MM.1S (cell line): ENCODE results near the gene LIPA.

Source experiments
- DNase-seq: peaks from one replicate; pipeline ENCODE4 v3.0.0-alpha.2; 2015
- H2AFZ ChIP-seq: fragments of 300-600 bp; sonication (generic); 2 replicates; pipeline ENCODE4 v1.6.0; 2016; ENCODE audit warnings: antibody characterized with exemption, low read length
- H3F3A ChIP-seq: fragments of 300-600 bp; sonication (generic); 2 replicates; pipeline ENCODE4 v1.6.1; 2016; ENCODE audit warnings: mild to moderate bottlenecking, antibody characterized with exemption, low read length, moderate library complexity, mixed read lengths; ENCODE audit not compliant: insufficient read depth
- H3K27ac ChIP-seq: fragments of 300-600 bp; sonication (generic); 2 replicates; pipeline ENCODE4 v1.5.1; 2016; ENCODE audit warnings: mild to moderate bottlenecking, low read length
- H3K27me3 ChIP-seq: fragments of 300-600 bp; sonication (generic); replicated peaks from 2 replicates; pipeline ENCODE4 v1.6.0; 2016; ENCODE audit warnings: low read length; ENCODE audit not compliant: insufficient read depth
- H3K36me3 ChIP-seq: fragments of 300-600 bp; sonication (generic); replicated peaks from 2 replicates; pipeline ENCODE4 v1.6.1; 2016; ENCODE audit warnings: mild to moderate bottlenecking, low read length, mixed read lengths; ENCODE audit not compliant: insufficient read depth
- H3K4me1 ChIP-seq: fragments of 300-600 bp; sonication (generic); 2 replicates; pipeline ENCODE4 v1.6.1; 2016; ENCODE audit warnings: low read length, mixed read lengths
- H3K4me2 ChIP-seq: fragments of 300-600 bp; sonication (generic); 2 replicates; pipeline ENCODE4 v1.6.0; 2016; ENCODE audit warnings: low read depth, low read length
- H3K4me3 ChIP-seq: fragments of 300-600 bp; sonication (generic); 2 replicates; pipeline ENCODE4 v1.5.1; 2016; ENCODE audit warnings: low read length, mixed read lengths
- H3K79me2 ChIP-seq: fragments of 300-600 bp; sonication (generic); 2 replicates; pipeline ENCODE4 v1.6.1; 2016; ENCODE audit warnings: mixed run types, low read length, mixed read lengths
- H3K9ac ChIP-seq: fragments of 300-600 bp; sonication (generic); 2 replicates; pipeline ENCODE4 v1.6.1; 2016; ENCODE audit warnings: low read length, mixed read lengths
- H3K9me2 ChIP-seq: fragments of 300-600 bp; sonication (generic); replicated peaks from 2 replicates; pipeline ENCODE4 v1.6.1; 2016; ENCODE audit warnings: mild to moderate bottlenecking, low read length, mixed read lengths; ENCODE audit not compliant: insufficient read depth
- H3K9me3 ChIP-seq: fragments of 300-600 bp; sonication (generic); replicated peaks from 2 replicates; pipeline ENCODE4 v1.6.1; 2016; ENCODE audit warnings: mild to moderate bottlenecking, low read length, mixed read lengths; ENCODE audit not compliant: insufficient read depth
- H4K20me1 ChIP-seq: fragments of 300-600 bp; sonication (generic); 2 replicates; pipeline ENCODE4 v1.6.1; 2016; ENCODE audit warnings: mild to moderate bottlenecking, low read length, moderate library complexity, mixed read lengths; ENCODE audit not compliant: insufficient read depth
- EZH2 ChIP-seq: fragments of 300-600 bp; sonication (generic); optimal IDR thresholded peaks from 2 replicates; pipeline ENCODE3; 2017; ENCODE audit warnings: low read depth, mild to moderate bottlenecking, antibody characterized with exemption, low read length, mixed read lengths
- EZH2phosphoT487 ChIP-seq: fragments of 300-600 bp; sonication (generic); IDR thresholded peaks from 2 replicates; pipeline ENCODE4 v1.6.1; 2018; ENCODE audit warnings: antibody characterized with exemption, low read length
- TF ChIP-seq, protein P1 (sequence below): fragments of 300-600 bp; sonication (generic); IDR thresholded peaks from 2 replicates; pipeline ENCODE4 v1.5.1; 2016; ENCODE audit warnings: antibody characterized with exemption, low read length, mixed read lengths

The LIPA gene

DNA sequence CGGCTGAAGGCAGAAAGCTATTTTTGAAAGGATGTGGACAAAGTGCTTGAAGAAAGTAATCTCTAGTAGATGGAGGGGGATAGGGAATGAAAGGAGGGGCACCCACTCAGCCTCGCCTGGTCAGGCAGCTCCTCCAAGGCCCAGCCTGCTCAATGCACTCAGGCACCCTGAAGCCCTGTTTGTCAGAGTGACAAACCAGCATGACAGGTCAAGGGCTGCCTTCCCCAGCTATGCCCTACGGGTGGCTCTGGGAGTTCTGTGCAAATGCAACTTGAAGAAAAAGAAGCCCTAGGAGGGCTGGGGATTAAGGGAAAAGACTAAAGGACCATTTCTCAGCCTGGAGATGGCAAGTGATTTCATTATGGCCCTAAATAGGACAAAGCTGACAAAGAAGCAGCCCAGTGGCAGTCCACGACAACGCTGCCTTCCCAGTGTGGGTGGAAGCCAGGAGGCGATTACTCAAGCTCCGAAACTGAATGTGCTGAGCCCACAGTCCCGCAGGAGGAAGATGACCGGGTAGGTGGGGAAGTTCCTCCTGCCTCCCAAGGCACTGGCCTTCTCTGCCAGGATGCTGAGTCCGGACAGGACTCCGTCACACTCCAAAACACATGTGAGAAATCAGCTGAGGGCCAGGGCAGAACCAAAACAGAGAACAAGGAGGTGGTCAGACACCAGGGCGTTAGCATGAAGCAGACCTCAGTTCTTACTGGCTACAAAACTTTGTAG lies 16.3 kb downstream of the LIPA start:
- Histone ChIP-seq H3K79me2 (no peaks in the 10 kb centered on the region), H3K4me3 (no peak overlapping the region), H3K4me1 (no peaks in the 10 kb centered on the region), H3K36me3 (no peaks in the 10 kb centered on the region), H3K27ac (no peak overlapping the region), H3K9me3 (no peaks in the 10 kb centered on the region), H3K9me2 (no peaks in the 10 kb centered on the region), H3K27me3 (no peaks in the 10 kb centered on the region), H3F3A (no peaks in the 10 kb centered on the region), H3K9ac (no peak overlapping the region), H4K20me1 (no peaks in the 10 kb centered on the region), H3K4me2 (no peak overlapping the region), H2AFZ (no peak overlapping the region)
- TF ChIP-seq EZH2 (no peak), EZH2phosphoT487 (no peak)
- TF ChIP-seq, protein P1, sequence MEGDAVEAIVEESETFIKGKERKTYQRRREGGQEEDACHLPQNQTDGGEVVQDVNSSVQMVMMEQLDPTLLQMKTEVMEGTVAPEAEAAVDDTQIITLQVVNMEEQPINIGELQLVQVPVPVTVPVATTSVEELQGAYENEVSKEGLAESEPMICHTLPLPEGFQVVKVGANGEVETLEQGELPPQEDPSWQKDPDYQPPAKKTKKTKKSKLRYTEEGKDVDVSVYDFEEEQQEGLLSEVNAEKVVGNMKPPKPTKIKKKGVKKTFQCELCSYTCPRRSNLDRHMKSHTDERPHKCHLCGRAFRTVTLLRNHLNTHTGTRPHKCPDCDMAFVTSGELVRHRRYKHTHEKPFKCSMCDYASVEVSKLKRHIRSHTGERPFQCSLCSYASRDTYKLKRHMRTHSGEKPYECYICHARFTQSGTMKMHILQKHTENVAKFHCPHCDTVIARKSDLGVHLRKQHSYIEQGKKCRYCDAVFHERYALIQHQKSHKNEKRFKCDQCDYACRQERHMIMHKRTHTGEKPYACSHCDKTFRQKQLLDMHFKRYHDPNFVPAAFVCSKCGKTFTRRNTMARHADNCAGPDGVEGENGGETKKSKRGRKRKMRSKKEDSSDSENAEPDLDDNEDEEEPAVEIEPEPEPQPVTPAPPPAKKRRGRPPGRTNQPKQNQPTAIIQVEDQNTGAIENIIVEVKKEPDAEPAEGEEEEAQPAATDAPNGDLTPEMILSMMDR: no peak
- no peak for DNase-seq

DNA sequence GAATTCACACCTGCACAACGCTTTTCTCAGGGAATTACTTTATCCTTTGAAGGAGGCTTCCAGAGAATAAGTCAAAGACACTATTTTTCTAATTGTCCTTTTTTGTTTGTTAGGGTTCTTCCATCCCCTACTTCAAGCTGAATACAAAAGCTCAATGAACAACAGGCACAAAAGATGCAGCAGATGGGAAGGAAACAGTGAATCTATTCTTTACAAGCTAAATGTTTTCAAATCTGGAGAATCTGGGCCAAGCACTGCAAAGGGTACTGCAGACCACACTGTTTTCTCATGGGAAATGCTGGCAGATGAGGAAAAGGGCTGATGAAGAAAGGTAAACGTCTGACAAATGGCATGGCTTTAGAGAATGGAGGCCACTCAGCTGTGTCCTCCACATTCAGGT lies 18.5 kb downstream of the LIPA start:
- TF ChIP-seq EZH2: no peak
- TF ChIP-seq EZH2phosphoT487: no peak
- TF ChIP-seq, protein P1: no peak
- Histone ChIP-seq H3K4me1 (no peaks in the 10 kb centered on the region), H3K9me2 (no peaks in the 10 kb centered on the region)

DNA sequence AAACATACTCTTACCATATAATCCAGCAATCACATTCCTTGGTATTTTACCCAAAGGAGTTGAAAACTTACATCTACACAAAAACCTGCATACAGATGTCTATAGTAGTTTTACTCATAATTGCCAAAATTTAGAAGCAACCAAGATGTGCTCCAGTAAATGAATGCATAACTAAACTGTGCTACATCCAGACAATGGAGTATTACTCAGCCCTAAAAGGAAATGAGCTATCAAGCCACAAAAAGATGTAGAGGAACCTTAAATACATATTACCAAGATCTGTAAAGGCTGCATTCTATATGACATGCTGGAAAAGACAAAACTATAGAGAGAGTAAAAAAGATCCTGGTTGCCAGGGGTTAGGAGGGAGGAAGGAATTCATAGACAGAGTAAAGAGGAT lies 22.6 kb downstream of the LIPA start:
- Histone ChIP-seq H2AFZ (no peak overlapping the region), H3K79me2 (no peaks in the 10 kb centered on the region), H3K4me1 (no peaks in the 10 kb centered on the region), H3K9me3 (no peaks in the 10 kb centered on the region), H3K9ac (no peak overlapping the region), H3K9me2 (no peaks in the 10 kb centered on the region), H3K27me3 (no peaks in the 10 kb centered on the region), H3K4me3 (no peak overlapping the region), H4K20me1 (no peaks in the 10 kb centered on the region), H3F3A (no peaks in the 10 kb centered on the region), H3K36me3 (no peaks in the 10 kb centered on the region), H3K4me2 (no peak overlapping the region), H3K27ac (no peak overlapping the region)
- TF ChIP-seq EZH2phosphoT487: no peak
- TF ChIP-seq, protein P1: no peak
- no peak for TF ChIP-seq EZH2
- no peak for DNase-seq

More for the DNA sequence above, 18.5 kb downstream of the LIPA start:
- H3K27me3 ChIP-seq: no peaks in the 10 kb centered on the region
- no peaks in the 10 kb centered on the region for H3K9me3 ChIP-seq
- H3F3A ChIP-seq: no peaks in the 10 kb centered on the region
- no peak overlapping the region for H2AFZ ChIP-seq
- no peaks in the 10 kb centered on the region for H3K36me3 ChIP-seq
- H4K20me1 ChIP-seq: no peaks in the 10 kb centered on the region
- no peak overlapping the region for H3K4me2 ChIP-seq
- no peaks in the 10 kb centered on the region for H3K79me2 ChIP-seq
- H3K27ac ChIP-seq: no peak overlapping the region
- H3K9ac ChIP-seq: no peak overlapping the region
- H3K4me3 ChIP-seq: no peak overlapping the region
- no peak for DNase-seq
